Measurements from ENCODE around the gene LEF1.

LEF1 gene

DNA sequence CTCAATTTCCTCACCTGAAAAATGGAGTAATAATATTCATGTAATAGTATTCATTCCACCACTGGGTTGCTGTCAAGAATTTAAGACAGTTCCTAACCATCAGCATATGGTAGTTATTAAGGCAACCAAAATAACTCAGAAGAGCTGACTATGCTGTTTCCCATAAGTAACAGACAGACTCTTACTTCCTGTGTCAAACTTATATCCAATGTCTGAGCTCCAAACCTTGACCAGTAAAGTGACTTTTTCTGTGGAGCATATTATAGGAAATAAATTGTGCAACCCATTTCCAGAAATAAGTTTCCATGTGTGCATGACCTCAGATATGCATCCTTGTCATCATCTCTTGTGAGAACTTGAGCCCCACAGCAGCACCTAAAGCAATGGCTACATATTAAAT is 100.3 kb downstream of the LEF1 start:
- Histone ChIP-seq H3K27me3 (ENCODE audit: low read depth, low read length) (no peaks in the 10 kb centered on the region), H3K9ac (ENCODE audit: low read length) (no peak overlapping the region), H3K4me3 (ENCODE audit: low read length) (no peak overlapping the region), H3K79me2 (ENCODE audit: low read length) (no peaks in the 10 kb centered on the region), H3K9me3 (ENCODE audit: insufficient read depth, low read length) (no peaks in the 10 kb centered on the region), H3K4me1 (ENCODE audit: low read length) (no peaks in the 10 kb centered on the region), H3K4me2 (ENCODE audit: low read length) (no peak overlapping the region), H3K36me3 (replicated peaks; ENCODE audit: low read depth, low read length) (peaks cover 9% of the 10 kb centered on the region), H2AFZ (ENCODE audit: low read depth, low read length) (no peak overlapping the region), H3K27ac (ENCODE audit: low read length) (no peak overlapping the region), H4K20me1 (ENCODE audit: insufficient read depth, low read length) (no peaks in the 10 kb centered on the region)
- TF ChIP-seq EZH2phosphoT487 (IDR thresholded peaks at IDR 0.05; ENCODE audit: low read depth) = no peak
- TF ChIP-seq, protein P1, sequence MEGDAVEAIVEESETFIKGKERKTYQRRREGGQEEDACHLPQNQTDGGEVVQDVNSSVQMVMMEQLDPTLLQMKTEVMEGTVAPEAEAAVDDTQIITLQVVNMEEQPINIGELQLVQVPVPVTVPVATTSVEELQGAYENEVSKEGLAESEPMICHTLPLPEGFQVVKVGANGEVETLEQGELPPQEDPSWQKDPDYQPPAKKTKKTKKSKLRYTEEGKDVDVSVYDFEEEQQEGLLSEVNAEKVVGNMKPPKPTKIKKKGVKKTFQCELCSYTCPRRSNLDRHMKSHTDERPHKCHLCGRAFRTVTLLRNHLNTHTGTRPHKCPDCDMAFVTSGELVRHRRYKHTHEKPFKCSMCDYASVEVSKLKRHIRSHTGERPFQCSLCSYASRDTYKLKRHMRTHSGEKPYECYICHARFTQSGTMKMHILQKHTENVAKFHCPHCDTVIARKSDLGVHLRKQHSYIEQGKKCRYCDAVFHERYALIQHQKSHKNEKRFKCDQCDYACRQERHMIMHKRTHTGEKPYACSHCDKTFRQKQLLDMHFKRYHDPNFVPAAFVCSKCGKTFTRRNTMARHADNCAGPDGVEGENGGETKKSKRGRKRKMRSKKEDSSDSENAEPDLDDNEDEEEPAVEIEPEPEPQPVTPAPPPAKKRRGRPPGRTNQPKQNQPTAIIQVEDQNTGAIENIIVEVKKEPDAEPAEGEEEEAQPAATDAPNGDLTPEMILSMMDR (IDR thresholded peaks at IDR 0.05; ENCODE audit: low read depth, low read length) = no peak

- Histone ChIP-seq H3K27ac (ENCODE audit: low read length) (no peak overlapping the region), H2AFZ (ENCODE audit: low read depth, low read length) (no peak overlapping the region), H4K20me1 (ENCODE audit: insufficient read depth, low read length) (no peaks in the 10 kb centered on the region)
Observed at GRCh38 chr4:108060686-108061321, 107.9 kb downstream of the LEF1 start.

DNA sequence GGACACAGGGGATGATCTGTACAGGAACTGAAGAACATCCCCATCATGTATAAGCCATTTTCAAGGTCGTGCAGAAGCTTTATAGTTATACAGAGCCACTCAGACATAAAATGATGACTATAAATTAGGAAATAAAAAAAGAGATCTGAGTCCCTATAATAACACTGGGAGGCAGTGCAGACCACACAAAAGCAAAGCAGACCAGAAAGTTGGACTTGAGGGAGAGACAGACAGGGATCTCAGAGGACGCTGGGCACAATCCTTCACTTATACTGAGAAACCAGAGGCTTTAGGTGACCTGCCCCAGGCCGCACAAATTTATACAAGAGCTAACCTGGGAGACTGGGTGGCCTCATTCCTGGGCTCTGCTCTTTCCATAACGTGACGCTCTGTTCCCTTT is 108.6 kb downstream of the LEF1 start:
- H3K9me3 ChIP-seq (ENCODE audit: insufficient read depth, low read length) = no peaks in the 10 kb centered on the region
- H2AFZ ChIP-seq (ENCODE audit: low read depth, low read length) = no peak overlapping the region
- H3K27me3 ChIP-seq (ENCODE audit: low read depth, low read length) = no peaks in the 10 kb centered on the region
- no peak overlapping the region for H3K27ac ChIP-seq (ENCODE audit: low read length)
- no peak for TF ChIP-seq EZH2phosphoT487 (IDR thresholded peaks at IDR 0.05; ENCODE audit: low read depth)
- TF ChIP-seq, protein P1 (IDR thresholded peaks at IDR 0.05; ENCODE audit: low read depth, low read length) = peak; percentile 35
- H3K4me1 ChIP-seq (ENCODE audit: low read length) = no peaks in the 10 kb centered on the region
- no peak overlapping the region for H3K4me2 ChIP-seq (ENCODE audit: low read length)
- H4K20me1 ChIP-seq (ENCODE audit: insufficient read depth, low read length) = no peaks in the 10 kb centered on the region
- no peak overlapping the region for H3K9ac ChIP-seq (ENCODE audit: low read length)
- H3K36me3 ChIP-seq (replicated peaks; ENCODE audit: low read depth, low read length) = no peaks in the 10 kb centered on the region
- H3K4me3 ChIP-seq (ENCODE audit: low read length) = no peak overlapping the region
- no peaks in the 10 kb centered on the region for H3K79me2 ChIP-seq (ENCODE audit: low read length)

More at GRCh38 chr4:108060686-108061321, 107.9 kb downstream of the LEF1 start:
- H3K36me3 ChIP-seq (replicated peaks; ENCODE audit: low read depth, low read length) = no peaks in the 10 kb centered on the region
- H3K4me2 ChIP-seq (ENCODE audit: low read length) = no peak overlapping the region
- H3K79me2 ChIP-seq (ENCODE audit: low read length) = no peaks in the 10 kb centered on the region
- no peak overlapping the region for H3K9ac ChIP-seq (ENCODE audit: low read length)
- TF ChIP-seq EZH2phosphoT487 (IDR thresholded peaks at IDR 0.05; ENCODE audit: low read depth) = no peak
- no peaks in the 10 kb centered on the region for H3K27me3 ChIP-seq (ENCODE audit: low read depth, low read length)
- H3K4me1 ChIP-seq (ENCODE audit: low read length) = no peaks in the 10 kb centered on the region
- H3K4me3 ChIP-seq (ENCODE audit: low read length) = no peak overlapping the region
- no peaks in the 10 kb centered on the region for H3K9me3 ChIP-seq (ENCODE audit: insufficient read depth, low read length)

GRCh38 chr4:108058685-108059440 is 109.9 kb downstream of the LEF1 start:
- H3K9me3 ChIP-seq (ENCODE audit: insufficient read depth, low read length) = no peaks in the 10 kb centered on the region
- no peak overlapping the region for H3K4me3 ChIP-seq (ENCODE audit: low read length)
- H3K9ac ChIP-seq (ENCODE audit: low read length) = no peak overlapping the region
- no peaks in the 10 kb centered on the region for H4K20me1 ChIP-seq (ENCODE audit: insufficient read depth, low read length)
- TF ChIP-seq, protein P1 (IDR thresholded peaks at IDR 0.05; ENCODE audit: low read depth, low read length) = no peak
- no peak for TF ChIP-seq EZH2phosphoT487 (IDR thresholded peaks at IDR 0.05; ENCODE audit: low read depth)
- H3K79me2 ChIP-seq (ENCODE audit: low read length) = no peaks in the 10 kb centered on the region
- no peaks in the 10 kb centered on the region for H3K36me3 ChIP-seq (replicated peaks; ENCODE audit: low read depth, low read length)
- peaks cover 4% of the 10 kb centered on the region for H3K4me1 ChIP-seq (ENCODE audit: low read length)
- H3K4me2 ChIP-seq (ENCODE audit: low read length) = no peak overlapping the region
- no peak overlapping the region for H2AFZ ChIP-seq (ENCODE audit: low read depth, low read length)
- H3K27ac ChIP-seq (ENCODE audit: low read length) = no peak overlapping the region
- no peaks in the 10 kb centered on the region for H3K27me3 ChIP-seq (ENCODE audit: low read depth, low read length)
